Measurements from ENCODE around the gene STUB1.

Gene STUB1

GRCh38 chr16:722835-723633 is 42.8 kb downstream of the STUB1 start:
- no peak for DNase-seq (ENCODE audit: low read depth in 3 of 3, low spot score in 1 of 3)

- no peak for DNase-seq (ENCODE audit: low read depth in 3 of 3, low spot score in 1 of 3)
Measured at GRCh38 chr16:723695-724094, 43.5 kb downstream of the STUB1 start.

- no peak for DNase-seq (ENCODE audit: low read depth in 3 of 3, low spot score in 1 of 3)
Measured at GRCh38 chr16:724188-725040, 44.2 kb downstream of the STUB1 start.

GRCh38 chr16:725041-725376 is 44.8 kb downstream of the STUB1 start:
- no peak for DNase-seq (ENCODE audit: low read depth in 3 of 3, low spot score in 1 of 3)

GRCh38 chr16:725463-726187 is 45.4 kb downstream of the STUB1 start:
- no peak for DNase-seq (ENCODE audit: low read depth in 3 of 3, low spot score in 1 of 3)

- DNase-seq (ENCODE audit: low read depth in 3 of 3, low spot score in 1 of 3), result no peak
Measured at GRCh38 chr16:726188-726437, 45.9 kb downstream of the STUB1 start.

GRCh38 chr16:726438-727290 is 46.5 kb downstream of the STUB1 start, which contains the start of the genes CCDC78 and HAGHL:
Gene CCDC78, minus strand, starts transcription at chr16:726443. Its CDS starts 76 bp downstream, at chr16:726367.
Gene HAGHL, plus strand, starts transcription at chr16:727106. Its CDS starts 404 bp downstream, at chr16:727510.
- peak in 1 of 3 donors; percentile 50 for DNase-seq (ENCODE audit: low read depth in 3 of 3, low spot score in 1 of 3)

GRCh38 chr16:727291-727977 is 47.2 kb downstream of the STUB1 start:
- DNase-seq (ENCODE audit: low read depth in 3 of 3, low spot score in 1 of 3), result no peak

GRCh38 chr16:728131-728889 is 48.1 kb downstream of the STUB1 start:
- DNase-seq (ENCODE audit: low read depth in 3 of 3, low spot score in 1 of 3), result no peak

- DNase-seq (ENCODE audit: low read depth in 3 of 3, low spot score in 1 of 3), result no peak
Measured at GRCh38 chr16:728890-729744, 48.9 kb downstream of the STUB1 start.

GRCh38 chr16:729768-730665 is 49.8 kb downstream of the STUB1 start:
- DNase-seq (ENCODE audit: low read depth in 3 of 3, low spot score in 1 of 3), result no peak

- DNase-seq (ENCODE audit: low read depth in 3 of 3, low spot score in 1 of 3), result no peak
Measured at GRCh38 chr16:730666-731509, 50.7 kb downstream of the STUB1 start.

- DNase-seq (ENCODE audit: low read depth in 3 of 3, low spot score in 1 of 3), result no peak
Measured at GRCh38 chr16:732332-732731, 52.1 kb downstream of the STUB1 start.
